Stimulated activated effector memory CD8-positive, alpha-beta T cell treated with anti-CD3 and anti-CD28 coated beads, Interleukin-12 subunit alpha, Interleukin-12 subunit beta, amount 100 ng/mL, for 72 hours (primary cell): ENCODE data around the gene ITGAX.

Experiments
- ATAC-seq: fragments of 150-1000 bp; cut with Tn5 transposase; 2 replicates; pipeline ENCODE4 v1.10.0; 2021
- DNase-seq, 2 donors: peaks; one replicate each; pipeline ENCODE4 v3.0.0; 2021 to 2022; ENCODE audit warnings: low spot score in 2 of 2
- H3K27ac Mint-ChIP-seq: one replicate; pipeline ENCODE4 v1.8.0; 2022; ENCODE audit warnings: mild to moderate bottlenecking, mixed read lengths
- H3K36me3 Mint-ChIP-seq: one replicate; pipeline ENCODE4 v1.8.0; 2022; ENCODE audit warnings: mild to moderate bottlenecking, mixed read lengths
- H3K4me1 Mint-ChIP-seq: one replicate; pipeline ENCODE4 v1.8.0; 2022; ENCODE audit warnings: mixed read lengths
- H3K4me3 Mint-ChIP-seq: one replicate; pipeline ENCODE4 v1.8.0; 2022; ENCODE audit warnings: mild to moderate bottlenecking, mixed read lengths
- H3K9me3 Mint-ChIP-seq: one replicate; pipeline ENCODE4 v1.8.0; 2022; ENCODE audit warnings: mixed read lengths

The ITGAX gene

DNA sequence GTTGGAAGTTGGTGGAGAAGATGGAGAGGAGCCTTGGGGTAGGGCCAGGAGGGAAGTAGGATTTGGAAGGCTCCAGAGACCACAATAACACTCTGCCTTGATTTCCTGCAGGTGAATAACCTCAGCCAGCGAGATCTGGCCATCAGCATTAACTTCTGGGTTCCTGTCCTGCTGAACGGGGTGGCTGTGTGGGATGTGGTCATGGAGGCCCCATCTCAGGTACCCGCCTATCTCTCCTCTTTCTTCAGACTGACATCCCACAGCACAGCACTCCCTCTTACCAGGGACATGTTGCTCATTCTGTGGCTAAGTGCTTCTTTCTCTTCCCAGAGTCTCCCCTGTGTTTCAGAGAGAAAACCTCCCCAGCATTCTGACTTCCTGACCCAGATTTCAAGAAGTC lies 68.3 kb downstream of the ITGAX start:
- ATAC-seq = no peak
- H3K27ac Mint-ChIP-seq = no peak overlapping the region
- no peak for DNase-seq
- H3K4me1 Mint-ChIP-seq = peaks cover 65% of the 10 kb centered on the region
- H3K4me3 Mint-ChIP-seq = peak overlapping the region; percentile 3
- peaks cover 6% of the 10 kb centered on the region for H3K36me3 Mint-ChIP-seq
- no peaks in the 10 kb centered on the region for H3K9me3 Mint-ChIP-seq

DNA sequence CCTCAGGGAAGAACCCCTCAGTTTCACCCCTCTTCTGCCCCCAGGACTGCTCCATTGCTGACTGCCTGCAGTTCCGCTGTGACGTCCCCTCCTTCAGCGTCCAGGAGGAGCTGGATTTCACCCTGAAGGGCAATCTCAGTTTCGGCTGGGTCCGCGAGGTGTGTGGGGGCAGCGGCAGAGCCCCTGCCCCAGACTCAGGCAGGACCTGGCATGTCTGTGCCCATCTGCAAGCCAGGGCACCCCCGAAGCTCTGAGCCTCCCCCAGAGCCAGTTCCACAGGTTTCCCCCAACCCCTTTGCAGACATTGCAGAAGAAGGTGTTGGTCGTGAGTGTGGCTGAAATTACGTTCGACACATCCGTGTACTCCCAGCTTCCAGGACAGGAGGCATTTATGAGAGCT lies 68.8 kb downstream of the ITGAX start:
- Mint-ChIP-seq H3K36me3 (peaks cover 6% of the 10 kb centered on the region), H3K9me3 (no peaks in the 10 kb centered on the region), H3K4me1 (peaks cover 63% of the 10 kb centered on the region), H3K4me3 (peak overlapping the region; percentile 3), H3K27ac (no peak overlapping the region)
- ATAC-seq (no peak), DNase-seq (no peak)

DNA sequence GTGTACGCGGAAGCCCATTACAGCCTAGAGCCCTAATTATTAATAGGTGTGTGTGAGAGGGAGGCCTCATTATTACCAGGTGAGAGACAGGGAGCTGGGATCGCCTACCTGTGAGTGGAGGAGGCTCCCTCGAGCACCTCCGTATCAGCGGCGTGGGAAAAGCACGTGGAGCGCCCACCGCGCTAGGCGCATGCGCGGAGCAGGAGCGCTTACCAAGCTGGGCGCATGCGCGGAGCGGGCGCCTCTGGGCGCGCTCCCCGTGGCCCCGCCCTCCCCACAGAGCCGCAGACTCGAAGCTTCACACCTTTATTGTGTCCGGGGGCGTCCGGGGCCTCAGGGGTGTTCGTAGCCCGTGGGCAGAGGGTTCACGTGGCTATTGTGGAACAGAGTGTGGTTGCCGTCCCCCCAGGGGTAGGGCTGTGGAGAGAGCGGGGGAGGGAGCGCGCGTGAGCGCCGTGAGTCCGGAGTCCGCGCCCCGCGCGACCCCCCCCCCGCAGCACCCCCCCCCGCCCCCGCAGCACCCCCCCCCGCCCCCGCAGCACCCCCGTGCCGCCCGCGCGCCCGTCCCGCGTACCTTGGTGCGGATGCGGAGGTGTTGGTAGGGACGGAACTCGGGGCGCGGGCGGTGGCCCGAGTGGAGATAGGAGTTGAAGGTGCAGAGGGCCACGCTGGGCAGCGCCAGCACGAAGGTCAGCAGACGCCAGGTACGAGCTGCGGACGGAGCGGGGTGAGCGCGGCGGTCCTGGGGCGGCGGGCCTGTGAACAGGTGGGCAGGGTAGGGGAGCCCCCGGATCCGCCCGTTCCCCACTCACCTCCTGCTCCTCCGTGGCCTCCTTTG lies 72.7 kb downstream of the ITGAX start:
- H3K27ac Mint-ChIP-seq = no peak overlapping the region
- H3K4me1 Mint-ChIP-seq = peaks cover 41% of the 10 kb centered on the region
- ATAC-seq (peak; percentile 61), DNase-seq (peak; percentile 48 to 79)
- H3K4me3 Mint-ChIP-seq = peak overlapping the region; percentile 25
- H3K36me3 Mint-ChIP-seq = no peaks in the 10 kb centered on the region
- no peaks in the 10 kb centered on the region for H3K9me3 Mint-ChIP-seq

DNA sequence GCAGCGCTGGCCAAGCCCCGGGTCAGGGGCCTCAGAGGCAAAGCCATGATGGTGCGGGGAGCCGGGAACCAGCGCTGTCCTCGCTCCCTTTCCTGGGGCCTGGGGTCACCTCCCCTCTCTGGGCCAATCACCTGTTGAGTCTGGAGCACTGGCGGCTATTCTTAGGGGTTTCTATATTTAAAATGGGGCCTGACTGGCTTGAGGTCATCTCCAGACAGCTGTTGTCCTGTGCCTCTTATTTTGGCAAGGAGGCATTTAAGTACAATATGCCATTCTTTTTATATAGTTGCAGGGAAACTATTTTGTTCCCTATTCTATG lies 73.3 kb downstream of the ITGAX start, which contains the start of gene COX6A2:
Gene COX6A2 (minus strand): TSS at position 82 of the 319 bp plus-strand sequence. CDS start 35 bp downstream, at position 47.
- peaks cover 35% of the 10 kb centered on the region for H3K4me1 Mint-ChIP-seq
- H3K4me3 Mint-ChIP-seq = peak within 1 kb of the TSS; percentile 25
- H3K36me3 Mint-ChIP-seq = no peaks in the 10 kb centered on the region
- no peaks in the 10 kb centered on the region for H3K9me3 Mint-ChIP-seq
- H3K27ac Mint-ChIP-seq = no peak within 1 kb of the TSS
- ATAC-seq = no peak
- DNase-seq = no peak

DNA sequence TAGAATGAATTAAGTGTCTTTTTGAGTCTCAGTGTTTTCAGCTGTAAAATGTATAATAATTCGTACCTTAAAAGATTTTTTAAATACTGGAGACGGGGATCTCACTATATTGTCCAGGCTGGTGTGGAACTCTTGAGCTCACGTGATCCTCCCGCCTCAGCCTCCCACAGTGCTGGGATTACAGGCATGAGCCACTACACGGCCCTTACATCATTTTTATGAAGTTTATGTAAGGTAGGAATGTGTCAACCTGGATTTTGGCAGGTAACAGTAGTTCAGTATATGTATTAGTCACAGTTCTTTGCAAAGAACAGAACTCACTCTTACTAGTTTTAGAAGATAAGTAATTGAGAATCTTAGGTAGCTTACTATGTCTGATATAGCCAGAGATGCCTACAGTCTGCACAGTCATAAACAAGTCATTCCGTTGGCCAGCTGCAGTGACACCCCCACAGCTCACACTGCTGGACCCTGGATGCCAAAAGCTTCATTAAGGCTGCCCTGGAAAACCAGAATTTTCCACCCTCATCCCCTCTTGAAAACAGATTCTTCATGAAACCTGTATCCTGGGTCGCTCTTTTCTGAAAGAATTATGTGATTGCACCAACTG lies 73.8 kb downstream of the ITGAX start:
- Mint-ChIP-seq H3K9me3 (no peaks in the 10 kb centered on the region), H3K36me3 (no peaks in the 10 kb centered on the region), H3K4me1 (peaks cover 30% of the 10 kb centered on the region), H3K4me3 (no peak overlapping the region), H3K27ac (no peak overlapping the region)
- ATAC-seq (peak; percentile 36), DNase-seq (no peak)

DNA sequence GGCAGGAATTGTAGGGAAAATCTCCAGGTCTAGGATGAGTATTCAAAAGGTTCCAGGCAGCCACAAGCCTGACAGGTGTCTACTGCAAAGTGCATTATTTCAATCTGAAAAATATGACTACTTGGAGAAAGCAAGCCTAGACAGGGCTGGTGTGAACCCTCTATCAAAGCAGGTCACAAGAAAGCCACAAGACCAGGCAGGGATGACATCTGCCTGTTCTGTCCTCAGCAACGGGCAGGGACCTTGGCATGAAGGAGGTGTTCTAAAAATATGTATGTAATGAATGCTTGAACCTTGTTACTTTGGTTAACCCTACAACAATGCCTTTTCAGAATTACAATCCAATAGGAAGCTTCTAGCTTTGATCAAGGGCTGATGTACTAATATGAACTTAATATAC lies 74.3 kb downstream of the ITGAX start:
- Mint-ChIP-seq H3K27ac (no peak overlapping the region), H3K36me3 (no peaks in the 10 kb centered on the region), H3K4me1 (peaks cover 25% of the 10 kb centered on the region), H3K9me3 (no peaks in the 10 kb centered on the region), H3K4me3 (no peak overlapping the region)
- DNase-seq (no peak), ATAC-seq (peak; percentile 39)

DNA sequence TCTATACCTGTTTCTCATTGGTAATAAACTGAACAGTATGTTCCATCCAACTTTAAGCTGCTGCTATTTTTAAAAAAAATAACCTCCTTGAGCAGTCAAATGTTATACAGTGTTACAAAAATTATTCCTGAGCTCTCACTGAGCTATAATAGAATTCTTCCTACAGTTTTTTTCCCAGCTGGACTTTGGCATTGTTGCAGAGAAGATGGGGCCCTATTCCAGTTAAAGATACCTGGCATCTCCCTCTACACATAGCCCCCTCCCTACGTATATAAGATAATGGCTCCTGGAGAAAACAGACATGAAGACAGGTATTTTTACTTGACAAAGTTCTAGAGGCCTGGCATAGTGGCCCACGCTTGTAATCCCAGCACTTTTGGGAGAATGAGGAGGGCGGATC lies 74.8 kb downstream of the ITGAX start:
- ATAC-seq (no peak), DNase-seq (no peak)
- Mint-ChIP-seq H3K4me3 (no peak overlapping the region), H3K4me1 (peaks cover 22% of the 10 kb centered on the region), H3K27ac (no peak overlapping the region), H3K9me3 (no peaks in the 10 kb centered on the region), H3K36me3 (no peaks in the 10 kb centered on the region)

DNA sequence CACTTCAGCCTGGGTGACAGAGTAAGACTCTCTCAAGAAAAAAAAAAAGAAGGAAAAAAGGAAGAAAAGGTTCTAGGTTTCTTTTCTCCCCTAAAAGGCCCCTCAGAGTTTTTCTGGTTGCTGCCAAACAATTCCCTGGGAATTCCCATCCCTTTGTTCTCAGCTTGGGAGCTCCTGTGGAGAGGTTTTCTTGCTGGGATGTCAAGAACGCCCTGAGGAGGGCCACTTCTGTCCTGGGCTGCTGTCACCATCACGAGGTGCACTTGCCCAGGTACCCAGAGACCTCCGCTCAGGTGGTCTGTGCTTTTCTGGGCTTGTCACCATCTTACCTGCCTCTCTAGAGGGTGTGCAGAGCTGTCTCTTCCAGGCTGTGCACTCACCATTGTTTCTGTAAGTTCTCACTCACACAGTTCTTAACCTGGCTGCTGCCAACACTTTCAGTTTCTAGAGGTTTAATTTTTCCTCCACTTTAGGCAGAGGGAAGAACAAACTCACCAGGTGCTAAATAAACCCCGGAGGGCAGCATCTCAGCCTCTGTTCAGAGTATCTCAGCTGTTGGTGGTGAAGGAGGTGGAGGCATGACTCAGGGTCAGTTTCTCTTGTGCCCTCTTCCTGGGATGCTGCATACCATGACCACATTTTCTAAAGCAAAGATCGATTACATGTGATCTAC lies 75.5 kb downstream of the ITGAX start:
- H3K36me3 Mint-ChIP-seq = no peaks in the 10 kb centered on the region
- H3K9me3 Mint-ChIP-seq = no peaks in the 10 kb centered on the region
- DNase-seq (no peak), ATAC-seq (peak; percentile 75)
- peaks cover 15% of the 10 kb centered on the region for H3K4me1 Mint-ChIP-seq
- H3K4me3 Mint-ChIP-seq = no peak overlapping the region
- no peak overlapping the region for H3K27ac Mint-ChIP-seq
